RWPE2 (cell line): ENCODE data around the gene RAB3IL1.

Experiments used
- ATAC-seq: fragments of 200-7000 bp; cut with Tn5 transposase; 3 replicates; pipeline ENCODE4 v1.9.1; 2021; ENCODE audit warnings: low read depth
- DNase-seq: peaks from one replicate; pipeline ENCODE4 v3.0.0-alpha.2; 2020; ENCODE audit warnings: low spot score
- H3K27ac ChIP-seq: fragments of 450-650 bp; 2 replicates; pipeline ENCODE4 v1.5.1; 2017; ENCODE audit warnings: mild to moderate bottlenecking; ENCODE audit not compliant: poor library complexity, severe bottlenecking
- H3K27me3 ChIP-seq: fragments of 250-450 bp; sonication (Bioruptor Pico); 2 replicates; pipeline ENCODE4 v1.5.1; 2021; ENCODE audit warnings: mild to moderate bottlenecking, moderate library complexity; ENCODE audit not compliant: insufficient read depth, poor library complexity, severe bottlenecking
- H3K36me3 ChIP-seq: fragments of 250-450 bp; sonication (Bioruptor Pico); 2 replicates; pipeline ENCODE4 v1.5.1; 2020; ENCODE audit warnings: low read depth, mild to moderate bottlenecking, moderate library complexity
- H3K4me1 ChIP-seq: fragments of 250-450 bp; sonication (Bioruptor Pico); 2 replicates; pipeline ENCODE4 v1.5.1; 2021; ENCODE audit warnings: mild to moderate bottlenecking, moderate library complexity; ENCODE audit not compliant: insufficient read depth, poor library complexity, severe bottlenecking
- H3K4me3 ChIP-seq: fragments of 250-450 bp; sonication (Bioruptor Pico); 2 replicates; pipeline ENCODE4 v1.5.1; 2021; ENCODE audit warnings: mild to moderate bottlenecking, moderate library complexity; ENCODE audit not compliant: severe bottlenecking
- H3K9me3 ChIP-seq: fragments of 250-450 bp; sonication (Bioruptor Pico); 2 replicates; pipeline ENCODE4 v1.5.1; 2021; ENCODE audit warnings: mild to moderate bottlenecking, moderate library complexity; ENCODE audit not compliant: severe bottlenecking
- CTCF ChIP-seq: fragments of 450-650 bp; IDR thresholded peaks from one replicate; pipeline ENCODE4 v1.5.1; 2017; ENCODE audit warnings: mild to moderate bottlenecking, moderate library complexity; ENCODE audit not compliant: poor library complexity, severe bottlenecking

RAB3IL1 gene

GRCh38 chr11:61948505-61948904 lies 31.1 kb upstream of the RAB3IL1 start:
- peaks cover 3% of the 10 kb centered on the region for H3K4me1 ChIP-seq
- H3K27me3 ChIP-seq = no peaks in the 10 kb centered on the region
- H3K27ac ChIP-seq = no peak overlapping the region
- H3K36me3 ChIP-seq = no peaks in the 10 kb centered on the region
- no peaks in the 10 kb centered on the region for H3K9me3 ChIP-seq
- no peak for TF ChIP-seq CTCF
- no peak overlapping the region for H3K4me3 ChIP-seq
- ATAC-seq (no peak), DNase-seq (no peak)

GRCh38 chr11:61947486-61948210 lies 30.3 kb upstream of the RAB3IL1 start:
- peaks cover 3% of the 10 kb centered on the region for H3K4me1 ChIP-seq
- ATAC-seq (peak; percentile 80), DNase-seq (no peak)
- no peak overlapping the region for H3K4me3 ChIP-seq
- no peaks in the 10 kb centered on the region for H3K9me3 ChIP-seq
- H3K36me3 ChIP-seq = no peaks in the 10 kb centered on the region
- TF ChIP-seq CTCF = peak; percentile 93
- H3K27ac ChIP-seq = no peak overlapping the region
- H3K27me3 ChIP-seq = no peaks in the 10 kb centered on the region

- Histone ChIP-seq H3K27me3 (no peaks in the 10 kb centered on the region), H3K27ac (no peak overlapping the region), H3K4me1 (peaks cover 3% of the 10 kb centered on the region), H3K36me3 (no peaks in the 10 kb centered on the region), H3K9me3 (no peaks in the 10 kb centered on the region), H3K4me3 (no peak overlapping the region)
- ATAC-seq = no peak
- no peak for DNase-seq
- TF ChIP-seq CTCF = no peak
Measured at GRCh38 chr11:61946894-61947293, 29.5 kb upstream of the RAB3IL1 start.

- H3K4me3 ChIP-seq = no peak overlapping the region
- H3K27ac ChIP-seq = no peak overlapping the region
- H3K4me1 ChIP-seq = peaks cover 3% of the 10 kb centered on the region
- DNase-seq (no peak), ATAC-seq (no peak)
- no peak for TF ChIP-seq CTCF
- no peaks in the 10 kb centered on the region for H3K27me3 ChIP-seq
- no peaks in the 10 kb centered on the region for H3K9me3 ChIP-seq
- no peaks in the 10 kb centered on the region for H3K36me3 ChIP-seq
Measured at GRCh38 chr11:61945191-61945590, 27.8 kb upstream of the RAB3IL1 start.

GRCh38 chr11:61940466-61940865 lies 23.1 kb upstream of the RAB3IL1 start:
- H3K27ac ChIP-seq = no peak overlapping the region
- TF ChIP-seq CTCF = no peak

More at GRCh38 chr11:61940466-61940865, 23.1 kb upstream of the RAB3IL1 start:
- ATAC-seq = no peak
- H3K4me3 ChIP-seq = no peak overlapping the region
- no peak for DNase-seq
- H3K36me3 ChIP-seq = no peaks in the 10 kb centered on the region
- H3K9me3 ChIP-seq = peaks cover 2% of the 10 kb centered on the region
- H3K4me1 ChIP-seq = no peaks in the 10 kb centered on the region
- no peaks in the 10 kb centered on the region for H3K27me3 ChIP-seq
